ENCODE measurements around the gene OR5K3. TPM values are rescaled to one million over a fixed set of nuclear protein-coding genes. Genes with fewer than 3 reads are reported as not detected.

Gene OR5K3
- total and polyA plus RNA-seq, 2 experiments from 2014 or later, result not detected

DNA sequence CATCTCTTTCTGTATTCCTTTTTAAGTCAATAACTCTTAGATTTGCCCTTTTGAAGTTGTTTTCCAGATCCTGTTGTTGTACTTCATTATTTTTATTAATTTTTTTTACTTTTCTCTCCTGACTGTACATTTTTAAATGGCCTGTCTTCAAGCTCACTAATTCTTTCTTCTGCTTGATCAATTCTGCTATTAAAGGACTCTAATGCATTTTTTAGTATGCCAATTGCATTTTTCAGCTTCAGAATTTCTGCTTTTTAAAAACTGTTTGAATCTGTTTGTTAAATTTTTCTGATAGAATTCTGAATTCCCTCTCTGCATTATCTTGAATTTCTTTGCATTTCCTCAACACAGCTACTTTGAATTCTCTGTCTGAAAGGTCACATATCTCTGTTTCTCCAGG is 31.2 kb upstream of the OR5K3 start:
- no peaks in the 10 kb centered on the region for H3K4me1 ChIP-seq (ENCODE audit: low read depth)
- DNase-seq (ENCODE audit: low read depth in 1 of 2, low spot score in 1 of 2), result no peak
- H3K36me3 ChIP-seq, result no peaks in the 10 kb centered on the region
- H3K4me3 ChIP-seq, result no peak overlapping the region
- H3K27me3 ChIP-seq, result no peaks in the 10 kb centered on the region
- no peak overlapping the region for H3K27ac ChIP-seq
- H3K9me3 ChIP-seq (ENCODE audit: low read depth), result no peaks in the 10 kb centered on the region
- TF ChIP-seq, protein P1, sequence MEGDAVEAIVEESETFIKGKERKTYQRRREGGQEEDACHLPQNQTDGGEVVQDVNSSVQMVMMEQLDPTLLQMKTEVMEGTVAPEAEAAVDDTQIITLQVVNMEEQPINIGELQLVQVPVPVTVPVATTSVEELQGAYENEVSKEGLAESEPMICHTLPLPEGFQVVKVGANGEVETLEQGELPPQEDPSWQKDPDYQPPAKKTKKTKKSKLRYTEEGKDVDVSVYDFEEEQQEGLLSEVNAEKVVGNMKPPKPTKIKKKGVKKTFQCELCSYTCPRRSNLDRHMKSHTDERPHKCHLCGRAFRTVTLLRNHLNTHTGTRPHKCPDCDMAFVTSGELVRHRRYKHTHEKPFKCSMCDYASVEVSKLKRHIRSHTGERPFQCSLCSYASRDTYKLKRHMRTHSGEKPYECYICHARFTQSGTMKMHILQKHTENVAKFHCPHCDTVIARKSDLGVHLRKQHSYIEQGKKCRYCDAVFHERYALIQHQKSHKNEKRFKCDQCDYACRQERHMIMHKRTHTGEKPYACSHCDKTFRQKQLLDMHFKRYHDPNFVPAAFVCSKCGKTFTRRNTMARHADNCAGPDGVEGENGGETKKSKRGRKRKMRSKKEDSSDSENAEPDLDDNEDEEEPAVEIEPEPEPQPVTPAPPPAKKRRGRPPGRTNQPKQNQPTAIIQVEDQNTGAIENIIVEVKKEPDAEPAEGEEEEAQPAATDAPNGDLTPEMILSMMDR (IDR thresholded peaks at IDR 0.05; ENCODE audit: low read depth, low read length), result no peak

DNA sequence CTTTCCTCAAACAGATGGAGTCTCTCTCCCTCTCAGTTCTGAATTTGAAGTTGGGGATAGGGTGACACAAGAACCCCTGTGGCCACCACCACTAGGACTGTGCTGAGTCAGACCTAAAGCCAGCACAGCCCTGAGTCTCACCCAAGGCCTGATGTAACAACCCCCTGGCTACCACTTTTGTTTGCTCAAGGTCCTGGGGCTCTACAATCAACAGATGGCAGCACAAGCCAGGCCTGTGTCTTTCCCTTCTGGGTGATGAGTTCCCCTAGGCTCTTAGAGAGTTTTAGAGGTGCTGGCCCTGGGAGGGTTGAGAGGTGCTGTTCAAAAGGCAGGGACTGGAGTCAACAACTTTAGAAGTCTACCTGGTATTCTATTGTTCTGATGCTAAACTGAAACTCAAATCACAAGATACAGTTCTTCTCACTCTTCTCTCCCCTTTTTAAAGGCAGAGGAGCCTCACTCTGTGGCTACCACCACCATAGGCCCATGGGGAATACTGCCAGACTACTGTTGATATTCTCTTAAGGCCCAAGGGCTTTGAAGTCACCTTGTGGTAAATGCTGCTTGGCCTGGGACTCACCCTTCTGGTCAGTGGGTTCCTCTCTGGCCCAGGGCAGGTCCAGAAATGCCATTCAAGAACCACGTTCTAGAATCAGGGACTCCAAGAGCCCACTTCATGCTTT is 30.3 kb upstream of the OR5K3 start:
- H3K36me3 ChIP-seq, result no peaks in the 10 kb centered on the region
- TF ChIP-seq, protein P1 (IDR thresholded peaks at IDR 0.05; ENCODE audit: low read depth, low read length), result no peak
- H3K9me3 ChIP-seq (ENCODE audit: low read depth), result no peaks in the 10 kb centered on the region
- H3K4me1 ChIP-seq (ENCODE audit: low read depth), result no peaks in the 10 kb centered on the region
- no peak overlapping the region for H3K27ac ChIP-seq
- H3K4me3 ChIP-seq, result no peak overlapping the region
- H3K27me3 ChIP-seq, result no peaks in the 10 kb centered on the region
- no peak for DNase-seq (ENCODE audit: low read depth in 1 of 2, low spot score in 1 of 2)

DNA sequence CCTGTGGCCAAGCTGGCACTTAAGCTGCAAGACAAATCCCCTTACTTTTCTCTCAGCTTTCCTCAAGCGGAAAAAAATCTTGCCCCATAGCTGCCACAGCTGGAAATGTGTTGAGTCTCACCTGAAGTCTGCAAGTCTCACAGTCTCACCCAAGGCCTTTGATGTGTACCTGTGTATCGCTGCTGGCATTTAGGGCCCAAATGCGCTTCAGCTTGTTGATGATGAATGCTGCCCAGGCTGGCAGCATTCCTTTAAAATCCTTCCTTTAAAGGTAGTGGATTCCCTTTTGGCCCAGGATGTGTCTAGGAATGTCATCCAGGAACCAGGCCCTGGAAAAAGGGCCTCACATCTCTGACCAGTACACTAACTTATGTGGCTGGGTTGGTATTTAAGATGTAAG is 29.8 kb upstream of the OR5K3 start:
- no peaks in the 10 kb centered on the region for H3K4me1 ChIP-seq (ENCODE audit: low read depth)
- no peak overlapping the region for H3K27ac ChIP-seq
- no peak overlapping the region for H3K4me3 ChIP-seq
- H3K36me3 ChIP-seq, result no peaks in the 10 kb centered on the region
- no peaks in the 10 kb centered on the region for H3K27me3 ChIP-seq
- no peaks in the 10 kb centered on the region for H3K9me3 ChIP-seq (ENCODE audit: low read depth)
- TF ChIP-seq, protein P1 (IDR thresholded peaks at IDR 0.05; ENCODE audit: low read depth, low read length), result no peak
- no peak for DNase-seq (ENCODE audit: low read depth in 1 of 2, low spot score in 1 of 2)

DNA sequence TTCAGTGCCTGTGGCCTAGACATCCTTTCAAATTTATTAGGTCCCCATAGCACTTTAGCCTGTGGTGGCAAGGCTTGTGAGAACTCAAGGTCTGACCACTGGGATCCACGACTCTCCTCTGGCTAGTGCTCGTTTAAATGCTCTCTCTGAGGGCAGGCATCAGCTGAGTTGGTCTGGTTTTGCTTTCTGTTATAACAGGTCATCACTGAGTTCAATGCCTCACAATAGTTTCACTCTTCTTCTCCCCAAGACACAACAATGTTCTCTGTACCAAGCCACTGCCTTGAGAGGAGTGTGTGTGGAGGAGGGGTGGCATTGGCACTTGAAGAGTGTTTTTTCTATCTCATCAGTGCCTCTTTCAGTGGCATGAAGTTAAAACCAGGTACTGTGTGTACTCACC is 29.2 kb upstream of the OR5K3 start:
- Histone ChIP-seq H3K27ac (no peak overlapping the region), H3K4me3 (no peak overlapping the region), H3K9me3 (ENCODE audit: low read depth) (no peaks in the 10 kb centered on the region), H3K27me3 (no peaks in the 10 kb centered on the region), H3K4me1 (ENCODE audit: low read depth) (no peaks in the 10 kb centered on the region), H3K36me3 (no peaks in the 10 kb centered on the region)
- TF ChIP-seq, protein P1 (IDR thresholded peaks at IDR 0.05; ENCODE audit: low read depth, low read length), result no peak
- no peak for DNase-seq (ENCODE audit: low read depth in 1 of 2, low spot score in 1 of 2)

DNA sequence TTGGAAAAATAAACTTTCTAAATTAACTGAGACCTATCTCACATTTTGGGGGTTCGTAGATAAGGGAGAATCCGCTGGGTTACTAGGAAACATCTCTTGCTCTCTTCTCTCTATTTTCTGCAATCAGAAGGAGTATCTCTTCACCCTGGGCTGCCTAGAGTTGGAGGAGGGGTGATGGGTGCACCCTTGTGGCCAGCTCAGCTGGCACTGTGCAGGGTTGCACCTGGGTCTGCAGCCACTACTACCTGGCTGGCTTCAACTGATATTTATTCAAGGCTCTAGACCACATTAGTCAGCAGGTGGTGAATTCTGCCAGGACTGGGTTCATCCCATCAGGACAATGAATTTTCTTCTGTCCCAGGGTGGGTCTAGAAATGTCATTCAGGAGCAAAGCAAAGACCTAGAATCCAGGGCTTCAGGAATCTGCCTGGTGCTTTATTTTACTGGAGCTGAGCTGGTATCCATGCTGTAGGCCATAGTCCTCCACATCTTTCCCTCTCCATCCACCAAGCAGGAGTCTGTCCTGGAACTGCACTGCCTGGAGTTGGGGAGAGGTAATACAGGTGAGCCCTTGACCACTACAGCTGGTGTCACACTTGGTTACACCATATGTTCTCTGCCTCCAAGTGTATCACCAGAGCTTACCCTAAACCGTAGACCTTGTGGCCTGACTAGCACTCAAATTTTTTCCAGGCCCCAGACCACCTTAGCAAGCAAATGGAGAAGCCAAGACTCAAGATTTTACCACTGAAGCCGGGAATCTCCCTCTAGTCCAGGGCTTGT is 22.8 kb upstream of the OR5K3 start:
- Histone ChIP-seq H3K36me3 (no peaks in the 10 kb centered on the region), H3K27ac (no peak overlapping the region), H3K9me3 (ENCODE audit: low read depth) (no peaks in the 10 kb centered on the region), H3K27me3 (no peaks in the 10 kb centered on the region), H3K4me3 (no peak overlapping the region), H3K4me1 (ENCODE audit: low read depth) (no peaks in the 10 kb centered on the region)
- DNase-seq (ENCODE audit: low read depth in 1 of 2, low spot score in 1 of 2), result no peak
- TF ChIP-seq, protein P1 (IDR thresholded peaks at IDR 0.05; ENCODE audit: low read depth, low read length), result no peak

Data from cardiac muscle cell (in vitro differentiated cells and primary cell).